Fibroblast of skin of scalp (primary cell): Measurements from ENCODE around the gene RGS18. TPM values are rescaled to one million over a fixed set of nuclear protein-coding genes. Genes with fewer than 3 reads are reported as not detected.
"Not testable (repeated sequence)": the region's sequence is repeated elsewhere in the genome, so short reads cannot be mapped to it uniquely, and the experiment has no call there.

Experiments
- DNase-seq: peaks from one replicate; pipeline ENCODE4 v3.0.0-alpha.2; 2013
- polyA plus RNA-seq, 2 experiments: library from polyadenylated mRNA; unstranded; fragments of 120-200 nt; gene quantifications; one replicate each; pipeline ENCODE4 v1.2.1, GENCODE V29; 2013; ENCODE audit not compliant: insufficient read length in 2 of 2

Gene RGS18, protein sequence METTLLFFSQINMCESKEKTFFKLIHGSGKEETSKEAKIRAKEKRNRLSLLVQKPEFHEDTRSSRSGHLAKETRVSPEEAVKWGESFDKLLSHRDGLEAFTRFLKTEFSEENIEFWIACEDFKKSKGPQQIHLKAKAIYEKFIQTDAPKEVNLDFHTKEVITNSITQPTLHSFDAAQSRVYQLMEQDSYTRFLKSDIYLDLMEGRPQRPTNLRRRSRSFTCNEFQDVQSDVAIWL
- not detected for polyA plus RNA-seq (2013, experiment 1 of 2; ENCODE audit: insufficient read length)
- polyA plus RNA-seq (2013, experiment 2 of 2; ENCODE audit: insufficient read length): not detected

DNA sequence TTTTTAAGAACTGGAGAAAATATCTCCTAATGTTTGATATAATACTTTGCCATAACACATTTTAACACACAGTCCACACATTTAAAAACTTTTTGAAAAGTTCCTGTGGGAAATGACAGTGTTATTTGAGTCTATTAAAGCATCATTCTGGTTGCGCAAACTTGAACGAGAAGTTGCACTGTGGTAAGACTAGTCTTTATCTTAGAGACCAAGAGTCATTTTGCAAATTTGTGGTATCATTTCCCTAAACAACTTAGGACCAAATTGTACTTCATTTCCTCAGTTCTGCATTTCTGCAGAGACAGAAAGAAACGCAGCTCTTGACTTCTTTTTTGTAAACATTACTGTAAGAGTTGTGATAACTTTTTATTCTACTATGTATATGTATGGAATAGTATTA lies at the start of gene RGS18:
Gene RGS18 (plus strand): TSS at position 282 of the 400 bp plus-strand sequence. CDS start 176 bp downstream, outside the sequence.
- no peak for DNase-seq

- no peak for DNase-seq
Observed at GRCh38 chr1:192109576-192109975, 48.7 kb upstream of the RGS18 start.

DNA sequence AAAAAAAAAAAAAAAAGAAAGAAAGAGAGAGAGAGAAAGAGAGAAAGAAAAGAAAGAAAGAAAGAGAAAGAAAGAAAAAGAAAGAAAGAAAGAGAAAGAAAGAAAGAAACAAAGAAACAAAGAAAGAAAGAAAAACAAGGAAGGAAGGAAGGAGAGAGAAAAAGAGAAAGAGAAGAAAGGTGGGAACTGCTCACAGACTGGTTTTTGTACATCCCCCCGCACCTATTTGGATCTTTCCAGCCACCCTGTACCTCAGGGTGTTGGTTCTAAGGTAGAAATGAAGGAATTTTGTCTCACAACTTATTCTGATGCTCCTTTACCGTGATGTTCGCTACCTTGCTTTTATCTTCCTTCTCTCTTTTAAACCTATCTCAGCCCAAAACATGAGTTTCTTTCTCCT lies 43.3 kb upstream of the RGS18 start:
- DNase-seq: no peak

GRCh38 chr1:192118881-192119405 lies 39.3 kb upstream of the RGS18 start:
- DNase-seq: no peak

GRCh38 chr1:192119701-192120100 lies 38.6 kb upstream of the RGS18 start:
- DNase-seq: no peak

GRCh38 chr1:192122668-192123067 lies 35.6 kb upstream of the RGS18 start:
- DNase-seq: no peak

- DNase-seq: no peak
Observed at GRCh38 chr1:192123212-192123611, 35.0 kb upstream of the RGS18 start.

DNA sequence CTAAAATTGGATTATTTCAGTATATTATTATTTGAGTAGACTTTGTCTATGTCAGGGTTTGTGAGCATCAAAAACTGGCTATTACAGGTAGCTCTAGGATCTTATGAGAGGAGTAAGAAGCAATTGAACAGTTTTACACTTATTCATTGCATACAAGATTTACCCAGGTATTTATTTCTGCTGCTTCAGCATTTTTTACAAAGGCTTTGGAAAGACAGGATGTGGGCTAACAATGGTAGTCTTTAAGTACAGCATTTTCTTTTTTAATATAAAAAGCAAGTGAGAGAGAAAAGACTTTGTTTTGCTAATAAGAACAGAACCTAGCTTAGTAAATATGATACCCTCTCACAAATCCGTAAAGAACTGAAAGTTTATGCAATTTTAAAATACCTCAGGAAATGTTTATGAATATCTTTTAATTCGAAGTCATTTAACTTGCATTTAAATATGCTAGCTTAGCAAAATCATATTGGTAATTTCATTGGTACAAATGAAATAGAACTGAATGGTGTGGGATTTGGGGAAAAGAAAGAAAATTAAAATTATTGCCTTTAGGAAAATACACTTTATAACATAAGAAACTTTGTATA lies 32.1 kb upstream of the RGS18 start:
- DNase-seq: no peak

- no peak for DNase-seq
Observed at GRCh38 chr1:192130175-192130574, 28.1 kb upstream of the RGS18 start.

GRCh38 chr1:192130865-192131264 lies 27.4 kb upstream of the RGS18 start:
- not testable (repeated sequence) for DNase-seq

DNA sequence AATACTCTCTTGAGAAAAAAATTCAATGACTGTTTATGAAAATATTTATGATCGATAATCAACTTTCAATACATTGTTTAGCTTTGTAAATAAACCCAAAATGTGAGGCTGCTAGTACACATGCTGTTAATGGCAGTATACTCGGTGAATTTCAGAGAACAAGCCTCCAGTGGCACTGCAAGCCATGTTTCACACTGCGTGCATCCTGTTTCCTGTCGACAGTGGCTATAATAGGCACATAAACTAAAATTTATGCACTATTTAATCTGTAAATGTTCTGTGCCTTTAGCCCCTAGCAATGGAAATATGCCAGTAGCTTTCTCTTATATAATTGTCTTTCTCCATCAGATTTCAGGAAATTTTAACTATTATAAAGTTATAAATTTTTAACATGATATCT lies 26.3 kb upstream of the RGS18 start:
- DNase-seq: no peak

DNA sequence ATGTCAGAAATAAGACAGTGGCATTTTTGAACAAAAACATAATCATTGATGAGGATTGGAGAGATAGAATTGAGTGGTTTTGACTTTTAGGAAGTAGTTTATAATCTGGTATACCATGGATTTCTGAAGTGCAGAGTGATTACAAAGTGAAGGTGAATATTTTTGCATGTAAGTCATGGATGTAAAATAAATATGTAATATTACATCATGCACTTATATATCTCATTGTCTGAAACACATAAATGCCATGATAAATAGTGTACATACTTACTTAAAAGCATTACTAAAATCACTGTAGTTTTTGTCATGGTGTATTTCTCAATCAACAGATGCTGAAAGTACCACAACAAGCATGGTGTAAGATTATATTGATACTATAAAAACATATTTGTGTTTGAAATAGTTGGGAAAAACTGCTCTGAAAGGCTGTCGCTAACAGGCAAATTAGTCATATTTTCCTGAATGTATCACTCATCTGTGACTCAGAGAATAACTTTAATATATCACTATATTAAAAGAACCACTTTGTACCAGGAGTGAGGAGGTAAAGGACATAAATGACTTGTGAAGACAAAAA lies 24.8 kb upstream of the RGS18 start:
- DNase-seq: peak; percentile 79

DNA sequence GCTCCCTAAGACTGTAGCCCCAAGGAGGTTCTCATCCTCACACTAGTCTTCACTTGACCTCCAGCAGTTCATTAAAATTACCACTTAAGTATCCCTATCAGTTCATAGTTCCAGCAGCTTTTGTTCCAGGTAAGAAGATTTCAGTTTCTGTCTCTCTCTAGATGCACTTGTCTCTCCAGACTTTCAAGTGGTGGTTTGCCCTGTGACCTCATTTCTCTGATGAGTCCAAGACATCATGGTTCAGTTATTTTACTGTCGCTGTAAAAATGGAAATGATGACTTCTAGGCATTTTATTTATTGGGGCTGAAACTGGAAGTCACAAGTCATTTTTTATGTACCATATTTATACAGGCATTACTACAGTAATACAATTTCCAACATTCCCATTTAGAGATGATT lies 17.9 kb upstream of the RGS18 start:
- DNase-seq: no peak

DNA sequence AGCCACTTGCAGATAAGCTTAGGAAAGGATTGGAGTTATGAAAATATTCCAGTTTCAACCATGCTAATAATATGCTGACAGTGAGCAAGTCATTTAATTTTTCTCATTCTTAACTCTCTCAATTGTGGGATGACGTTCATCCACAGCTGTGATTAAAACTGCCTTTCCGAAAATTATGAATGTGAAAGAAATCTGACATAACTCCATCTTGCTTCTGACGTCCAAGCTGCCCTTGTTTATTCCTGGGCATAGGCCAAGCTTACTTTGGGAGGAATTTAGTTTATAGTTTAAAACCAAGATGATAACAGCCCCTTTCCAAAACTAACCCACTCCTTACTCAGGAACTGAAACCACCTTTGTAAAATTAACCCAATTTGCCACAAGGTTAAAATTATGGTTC lies 11.0 kb upstream of the RGS18 start:
- peak; percentile 9 for DNase-seq

- DNase-seq: peak; percentile 7
Observed at GRCh38 chr1:192147696-192148095, 10.6 kb upstream of the RGS18 start.

- DNase-seq: no peak
Observed at GRCh38 chr1:192151176-192151575, 7.1 kb upstream of the RGS18 start.

DNA sequence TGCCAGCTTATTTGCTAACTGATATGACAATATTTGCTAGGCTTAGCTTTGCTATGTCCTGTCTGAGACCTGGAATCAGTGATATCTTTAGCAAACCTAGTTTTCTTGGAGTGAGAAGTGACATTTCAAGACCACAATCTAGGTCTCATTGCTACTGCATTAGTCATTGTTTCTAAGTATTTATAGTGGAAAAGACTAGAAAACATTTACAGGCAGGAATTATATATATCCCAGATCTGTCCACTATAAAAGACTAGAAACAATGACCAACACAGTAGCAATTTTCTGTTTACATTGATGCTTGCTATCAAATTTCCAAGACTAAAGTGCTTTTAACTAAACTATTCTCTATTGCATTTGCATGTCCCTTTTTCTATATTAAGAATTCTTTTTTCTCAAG lies 5.0 kb upstream of the RGS18 start:
- DNase-seq: peak; percentile 60

DNA sequence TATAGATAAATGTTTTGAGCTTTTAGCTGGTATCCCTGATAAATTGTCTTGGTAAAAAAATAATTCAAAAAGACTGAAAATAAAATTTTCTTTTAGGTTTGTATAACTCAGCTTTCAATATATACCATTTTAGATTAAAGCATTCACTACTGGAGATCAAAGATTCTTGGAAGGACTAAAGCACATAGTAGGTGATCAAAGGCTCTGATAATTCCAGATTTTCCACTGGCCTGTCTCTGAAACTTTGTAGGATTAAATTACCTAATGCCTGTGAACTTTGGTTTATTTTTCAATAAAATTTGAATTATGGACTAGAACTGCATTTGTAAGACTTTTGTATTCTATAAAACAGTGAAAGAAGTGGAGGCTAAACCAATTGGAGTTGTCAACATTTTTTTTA lies 1.2 kb upstream of the RGS18 start:
- no peak for DNase-seq

GRCh38 chr1:192159014-192159413 lies 752 bp downstream of the RGS18 start:
- DNase-seq: no peak

DNA sequence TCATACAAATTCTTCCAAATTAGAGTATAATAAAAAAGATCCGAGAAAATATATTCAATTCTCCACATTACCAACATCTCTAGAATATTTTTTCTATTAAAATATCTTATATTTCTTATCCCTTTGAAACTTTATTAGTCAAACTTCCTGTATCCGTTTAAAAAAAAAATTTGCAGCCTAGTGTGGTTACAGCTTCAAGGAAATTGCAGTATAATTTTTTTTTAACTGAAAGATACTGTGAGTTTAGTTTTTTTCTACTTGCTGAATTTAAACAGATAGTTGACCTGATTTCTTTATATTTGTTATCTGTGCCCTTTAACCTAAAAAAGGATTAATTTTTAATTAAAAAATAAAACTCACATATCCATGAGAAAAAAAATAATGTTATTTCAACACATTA lies 1.5 kb downstream of the RGS18 start:
- no peak for DNase-seq

DNA sequence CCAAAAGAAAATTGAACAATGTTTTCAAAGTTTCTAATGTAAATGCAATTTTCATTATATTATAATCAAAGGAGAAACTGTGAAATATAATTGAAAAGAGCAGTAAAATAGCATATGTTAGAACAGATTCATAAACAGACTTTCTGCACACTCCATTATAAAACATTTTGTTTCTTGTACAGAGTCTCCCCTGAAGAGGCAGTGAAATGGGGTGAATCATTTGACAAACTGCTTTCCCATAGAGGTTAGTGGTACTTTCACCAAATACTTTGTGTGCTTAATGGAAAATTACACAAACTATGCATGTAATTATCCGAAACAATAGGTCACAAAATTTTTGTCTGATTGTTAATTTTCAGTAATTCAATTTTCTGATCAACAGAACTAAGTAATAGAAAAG lies 1.9 kb downstream of the RGS18 start:
- DNase-seq: no peak

DNA sequence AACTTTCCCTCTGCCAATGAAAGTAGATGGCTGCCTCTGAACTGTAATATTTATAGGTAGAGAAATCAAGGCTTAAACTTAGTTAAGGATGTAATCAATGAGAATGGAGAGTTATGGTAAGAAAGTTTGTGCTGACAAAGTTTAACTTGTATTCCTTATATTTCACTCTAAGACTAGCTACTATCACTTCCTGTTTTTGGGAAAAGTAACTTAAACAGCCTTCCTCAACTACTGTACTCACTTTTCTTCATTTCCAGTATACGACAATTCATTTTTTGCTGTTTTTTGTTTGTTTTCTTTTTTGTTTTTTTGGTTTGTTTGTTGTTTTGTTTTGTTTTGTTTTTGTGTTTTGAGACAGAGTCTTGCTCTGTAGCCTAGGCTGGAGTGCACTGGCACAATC lies 3.7 kb downstream of the RGS18 start:
- no peak for DNase-seq

DNA sequence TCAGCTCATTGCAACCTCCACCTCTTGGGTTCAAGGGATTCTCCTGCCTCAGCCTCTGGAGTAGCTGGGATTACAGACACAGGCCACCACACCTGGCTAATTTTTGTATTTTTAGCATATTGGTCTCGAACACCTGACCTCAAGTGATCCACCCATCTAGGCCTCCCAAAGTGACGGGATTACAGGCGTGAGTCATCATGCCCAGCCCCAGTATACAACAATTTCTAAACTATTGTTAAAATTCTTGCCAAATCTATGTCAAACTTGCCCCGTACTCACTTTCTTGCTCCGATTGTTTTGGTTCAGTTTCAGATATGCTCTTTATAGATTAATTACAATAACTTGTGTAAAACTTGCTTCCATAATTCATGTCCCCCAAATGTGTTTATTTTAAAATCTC lies 4.1 kb downstream of the RGS18 start:
- no peak for DNase-seq

DNA sequence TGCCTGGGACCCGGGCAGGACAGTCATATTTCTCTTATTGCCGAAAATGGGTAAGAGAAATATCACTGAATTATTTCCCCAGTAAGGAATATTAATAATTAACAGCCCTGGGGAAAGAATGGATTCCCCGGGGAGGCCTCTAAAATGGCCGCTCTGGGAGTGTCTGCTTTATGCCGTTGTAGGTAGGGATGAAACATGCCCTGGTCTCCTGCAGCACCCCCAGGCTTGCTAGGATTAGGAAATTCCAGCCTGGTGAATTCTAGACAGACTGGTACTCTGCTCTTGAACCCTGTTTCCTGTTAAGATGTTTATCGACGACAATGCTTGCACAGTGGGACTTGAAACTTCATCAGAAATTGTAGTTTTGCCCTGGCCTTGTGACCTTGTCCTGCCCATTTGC lies 6.7 kb downstream of the RGS18 start:
- DNase-seq: not testable (repeated sequence)
